Stimulated activated CD4-positive, alpha-beta T cell treated with anti-CD3 and anti-CD28 coated beads, TNF-alpha, amount 100 ng/mL, for 48 hours (primary cell): ENCODE results near the gene GTF2F2.
A peak's percentile ranks its signal among the peaks of the same experiment; 100 is the strongest.

Experiments used
- DNase-seq, 3 donors: peaks; one replicate each; pipeline ENCODE4 v3.0.0-alpha.2; 2020; ENCODE audit warnings: low read depth in 3 of 3

The GTF2F2 gene

GRCh38 chr13:45119991-45120864 lies at the start of gene GTF2F2:
Gene GTF2F2 (plus strand): TSS chr13:45120510. CDS start chr13:45120656, 146 bp downstream.
- peak; percentile 76 to 82 (median 80) for DNase-seq

GRCh38 chr13:45073809-45074208 lies 46.5 kb upstream of the GTF2F2 start:
- DNase-seq, result no peak

GRCh38 chr13:45074721-45075120 lies 45.6 kb upstream of the GTF2F2 start:
- DNase-seq, result no peak

- DNase-seq, result no peak
Observed at GRCh38 chr13:45078003-45078402, 42.3 kb upstream of the GTF2F2 start.

GRCh38 chr13:45082964-45083363 lies 37.3 kb upstream of the GTF2F2 start:
- no peak for DNase-seq

GRCh38 chr13:45084515-45084914 lies 35.8 kb upstream of the GTF2F2 start:
- no peak for DNase-seq

GRCh38 chr13:45086484-45086883 lies 33.8 kb upstream of the GTF2F2 start:
- DNase-seq, result no peak

GRCh38 chr13:45092663-45093062 lies 27.6 kb upstream of the GTF2F2 start:
- DNase-seq, result no peak

- no peak for DNase-seq
Observed at GRCh38 chr13:45100573-45101262, 19.6 kb upstream of the GTF2F2 start.

- no peak for DNase-seq
Observed at GRCh38 chr13:45101327-45102018, 18.8 kb upstream of the GTF2F2 start.

- no peak for DNase-seq
Observed at GRCh38 chr13:45102136-45102507, 18.2 kb upstream of the GTF2F2 start.

- no peak for DNase-seq
Observed at GRCh38 chr13:45103449-45103848, 16.9 kb upstream of the GTF2F2 start.

GRCh38 chr13:45104261-45104660 lies 16.0 kb upstream of the GTF2F2 start:
- DNase-seq, result no peak

- DNase-seq, result no peak
Observed at GRCh38 chr13:45105895-45106294, 14.4 kb upstream of the GTF2F2 start.

- DNase-seq, result no peak
Observed at GRCh38 chr13:45107539-45107938, 12.8 kb upstream of the GTF2F2 start.

- DNase-seq, result no peak
Observed at GRCh38 chr13:45108716-45109101, 11.6 kb upstream of the GTF2F2 start.

GRCh38 chr13:45109102-45109720 lies 11.1 kb upstream of the GTF2F2 start:
- DNase-seq, result no peak

- no peak for DNase-seq
Observed at GRCh38 chr13:45113233-45114224, 6.8 kb upstream of the GTF2F2 start.

- peak; percentile 19 to 51 (median 29) for DNase-seq
Observed at GRCh38 chr13:45119469-45119990, 780 bp upstream of the GTF2F2 start.
